WTC11 (cell line): ENCODE data around the gene LMBRD1. TPM values are rescaled to one million over a fixed set of nuclear protein-coding genes. Genes with fewer than 3 reads are reported as not detected.

ENCODE experiments used
- ATAC-seq: fragments of 200-7000 bp; cut with Tn5 transposase; 2 replicates; pipeline ENCODE4 v1.10.0; 2021; ENCODE audit warnings: mild to moderate bottlenecking, moderate library complexity
- CTCF ChIA-PET: fragments of 300-600 bp; sonication (Branson Sonifier 250); formaldehyde crosslinking; loops from one replicate; lab custom pipeline; 2021; ENCODE audit warnings: antibody characterized with exemption; lab: Charles Lee
- POLR2A ChIA-PET: fragments of 350-600 bp; sonication (Branson Sonifier 250); formaldehyde crosslinking; loops from one replicate; lab custom pipeline; 2021; ENCODE audit warnings: antibody characterized with exemption; lab: Charles Lee
- DNase-seq: peaks from one replicate; pipeline ENCODE4 v3.0.0; 2021; ENCODE audit warnings: low spot score
- H3K27ac Mint-ChIP-seq: 2 replicates; pipeline ENCODE4 v1.8.0; 2021; ENCODE audit warnings: mixed read lengths
- H3K27me3 Mint-ChIP-seq: 2 replicates; pipeline ENCODE4 v1.8.0; 2021; ENCODE audit warnings: low read depth, mild to moderate bottlenecking, moderate library complexity, mixed read lengths
- H3K36me3 Mint-ChIP-seq: 2 replicates; pipeline ENCODE4 v1.8.0; 2021; ENCODE audit warnings: mixed read lengths
- H3K4me1 Mint-ChIP-seq: 2 replicates; pipeline ENCODE4 v1.8.0; 2022; ENCODE audit warnings: mixed read lengths
- H3K4me3 Mint-ChIP-seq: 2 replicates; pipeline ENCODE4 v1.8.0; 2021; ENCODE audit warnings: mild to moderate bottlenecking, moderate library complexity, mixed read lengths
- H3K9me3 Mint-ChIP-seq: 2 replicates; pipeline ENCODE4 v1.8.0; 2021; ENCODE audit warnings: mixed read lengths
- CTCF ChIP-seq: fragments of 200-600 bp; IDR thresholded peaks from 2 replicates; pipeline ENCODE4 v1.8.0; 2022; ENCODE audit warnings: antibody characterized with exemption
- E2F5 ChIP-seq: sonication (generic); formaldehyde crosslinking; IDR thresholded peaks from 2 replicates; pipeline ENCODE4 v1.8.1; 2022; ENCODE audit warnings: mild to moderate bottlenecking, moderate library complexity, missing genetic modification reagents
- FOXJ3 ChIP-seq: sonication (generic); formaldehyde crosslinking; IDR thresholded peaks from 2 replicates; pipeline ENCODE4 v1.9.0; 2021; ENCODE audit warnings: missing genetic modification reagents, mild to moderate bottlenecking, borderline replicate concordance
- JUN ChIP-seq: sonication (generic); formaldehyde crosslinking; IDR thresholded peaks from 2 replicates; pipeline ENCODE4 v1.8.0; 2023; ENCODE audit warnings: mild to moderate bottlenecking, missing genetic modification reagents
- KAT7 ChIP-seq: sonication (generic); formaldehyde crosslinking; IDR thresholded peaks from 2 replicates; pipeline ENCODE4 v1.8.1; 2023; ENCODE audit warnings: missing genetic modification reagents, mild to moderate bottlenecking, borderline replicate concordance
- MLX ChIP-seq: sonication (generic); formaldehyde crosslinking; IDR thresholded peaks from 2 replicates; pipeline ENCODE4 v1.8.1; 2023; ENCODE audit warnings: mild to moderate bottlenecking, missing genetic modification reagents, moderate library complexity
- MYBL2 ChIP-seq: sonication (generic); formaldehyde crosslinking; IDR thresholded peaks from 2 replicates; pipeline ENCODE4 v1.8.1; 2023; ENCODE audit warnings: mild to moderate bottlenecking, moderate library complexity, missing genetic modification reagents
- NFE2L1 ChIP-seq: sonication (generic); formaldehyde crosslinking; IDR thresholded peaks from 2 replicates; pipeline ENCODE4 v1.8.1; 2023; ENCODE audit warnings: missing genetic modification reagents
- NFYB ChIP-seq: sonication (generic); formaldehyde crosslinking; conservative IDR thresholded peaks from 2 replicates; pipeline ENCODE4 v1.8.0; 2022; ENCODE audit warnings: low read depth, missing genetic modification reagents
- NR2C2 ChIP-seq: sonication (generic); formaldehyde crosslinking; IDR thresholded peaks from 2 replicates; pipeline ENCODE4 v1.8.0; 2022; ENCODE audit warnings: mild to moderate bottlenecking, missing genetic modification reagents
- NR3C1 ChIP-seq: sonication (generic); formaldehyde crosslinking; conservative IDR thresholded peaks from 2 replicates; pipeline ENCODE4 v1.8.1; 2023; ENCODE audit warnings: low read depth, mild to moderate bottlenecking, missing genetic modification reagents
- PREB ChIP-seq: sonication (generic); formaldehyde crosslinking; IDR thresholded peaks from 2 replicates; pipeline ENCODE4 v1.8.1; 2022; ENCODE audit warnings: mild to moderate bottlenecking, missing genetic modification reagents, moderate library complexity, borderline replicate concordance
- RORB ChIP-seq: fragments of 250-450 bp; sonication (Bioruptor Pico); IDR thresholded peaks from 2 replicates; pipeline ENCODE4 v1.9.0; 2021; ENCODE audit warnings: mild to moderate bottlenecking
- SMAD3 ChIP-seq: sonication (generic); formaldehyde crosslinking; IDR thresholded peaks from 2 replicates; pipeline ENCODE4 v1.8.0; 2022; ENCODE audit warnings: missing genetic modification reagents, mild to moderate bottlenecking, borderline replicate concordance
- STAT6 ChIP-seq: sonication (generic); formaldehyde crosslinking; conservative IDR thresholded peaks from 2 replicates; pipeline ENCODE4 v1.8.1; 2023; ENCODE audit warnings: mild to moderate bottlenecking, low read depth, missing genetic modification reagents, moderate library complexity
- TCF7 ChIP-seq: sonication (generic); formaldehyde crosslinking; IDR thresholded peaks from 2 replicates; pipeline ENCODE4 v1.8.0; 2022; ENCODE audit warnings: mild to moderate bottlenecking, low read depth, missing genetic modification reagents, moderate library complexity
- TP53 ChIP-seq: sonication (generic); formaldehyde crosslinking; IDR thresholded peaks from 2 replicates; pipeline ENCODE4 v1.8.1; 2023; ENCODE audit warnings: mild to moderate bottlenecking, missing genetic modification reagents
- ZMAT4 ChIP-seq: fragments of 250-450 bp; sonication (Bioruptor Pico); IDR thresholded peaks from 2 replicates; pipeline ENCODE4 v1.9.0; 2021; ENCODE audit warnings: mild to moderate bottlenecking
- ZNF138 ChIP-seq: sonication (generic); formaldehyde crosslinking; conservative IDR thresholded peaks from 2 replicates; pipeline ENCODE4 v1.8.1; 2022; ENCODE audit warnings: mild to moderate bottlenecking, moderate library complexity, missing genetic modification reagents
- ZNF232 ChIP-seq: sonication (generic); formaldehyde crosslinking; IDR thresholded peaks from 2 replicates; pipeline ENCODE4 v1.8.0; 2022; ENCODE audit warnings: mild to moderate bottlenecking, missing genetic modification reagents
- ZNF281 ChIP-seq: sonication (generic); formaldehyde crosslinking; IDR thresholded peaks from 2 replicates; pipeline ENCODE4 v1.8.0; 2023; ENCODE audit warnings: mild to moderate bottlenecking, missing genetic modification reagents
- ZNF425 ChIP-seq: fragments of 250-450 bp; sonication (Bioruptor Pico); conservative IDR thresholded peaks from 2 replicates; pipeline ENCODE4 v1.9.0; 2021; ENCODE audit warnings: mild to moderate bottlenecking
- ZNF671 ChIP-seq: fragments of 250-450 bp; sonication (Bioruptor Pico); IDR thresholded peaks from 2 replicates; pipeline ENCODE4 v1.8.0; 2021; ENCODE audit warnings: mild to moderate bottlenecking
- total RNA-seq: library from RNA; stranded (reverse); gene quantifications from 3 replicates; pipeline ENCODE4 v1.2.3, GENCODE V29; 2021

The LMBRD1 gene
- total RNA-seq, 1 experiment from 2014 or later, result 15.0 TPM

GRCh38 chr6:69665437-69665836 is 131.4 kb downstream of the LMBRD1 start (continued):
- no peak for TF ChIP-seq PREB (CRISPR knock-in tag)

GRCh38 chr6:69664551-69664950 is 132.3 kb downstream of the LMBRD1 start:
- ChIA-PET CTCF (interaction anchor here (0.9 kb wide), 1 partner anchor 22 kb away, joined by 3 read pairs; no protein-coding TSS in a partner anchor), POLR2A (no interaction called here)
- Mint-ChIP-seq H3K27me3 (no peaks in the 10 kb centered on the region; the same call in 1 of the 2 replicates), H3K4me3 (no peak overlapping the region), H3K36me3 (no peaks in the 10 kb centered on the region), H3K27ac (no peak overlapping the region), H3K4me1 (no peaks in the 10 kb centered on the region), H3K9me3 (peaks cover 6% of the 10 kb centered on the region)
- ATAC-seq, result no peak
- no peak for TF ChIP-seq ZNF671
- TF ChIP-seq NFYB (CRISPR knock-in tag), result no peak
- no peak for TF ChIP-seq ZNF425
- TF ChIP-seq STAT6 (CRISPR knock-in tag), result no peak
- no peak for TF ChIP-seq KAT7
- no peak for TF ChIP-seq TCF7
- TF ChIP-seq CTCF, result no peak
- TF ChIP-seq ZNF281 (CRISPR knock-in tag), result no peak
- no peak for TF ChIP-seq NR3C1
- no peak for DNase-seq

GRCh38 chr6:69663215-69663614 is 133.6 kb downstream of the LMBRD1 start:
- ChIA-PET POLR2A (no interaction called here), CTCF (no interaction called here)
- ATAC-seq (no peak), DNase-seq (no peak)
- H3K27ac Mint-ChIP-seq, result no peak overlapping the region
- H3K4me1 Mint-ChIP-seq, result no peaks in the 10 kb centered on the region
- peaks cover 18% of the 10 kb centered on the region for H3K9me3 Mint-ChIP-seq
- H3K4me3 Mint-ChIP-seq, result no peak overlapping the region
- no peaks in the 10 kb centered on the region; the same call in 1 of the 2 replicates for H3K27me3 Mint-ChIP-seq
- peaks cover 9% of the 10 kb centered on the region; the same call in 1 of the 2 replicates for H3K36me3 Mint-ChIP-seq
- TF ChIP-seq ZMAT4 (CRISPR knock-in tag) (no peak), RORB (CRISPR knock-in tag) (no peak), NR2C2 (CRISPR knock-in tag) (no peak), E2F5 (CRISPR knock-in tag) (no peak), MYBL2 (CRISPR knock-in tag) (no peak), JUN (no peak), ZNF138 (CRISPR knock-in tag) (no peak), ZNF232 (no peak), MLX (CRISPR knock-in tag) (no peak), TP53 (no peak), FOXJ3 (CRISPR knock-in tag) (no peak), NFE2L1 (CRISPR knock-in tag) (no peak), SMAD3 (CRISPR knock-in tag) (no peak)
